ENCODE results near the gene RAB5IF.
"Not testable (repeated sequence)": the region's sequence is repeated elsewhere in the genome, so short reads cannot be mapped to it uniquely, and the experiment has no call there.

The RAB5IF gene

GRCh38 chr20:36604952-36605398 lies 604 bp upstream of the RAB5IF start:
- in situ Hi-C loops (cut with MboI; ENCODE audit: low pct_unique_long_range_greater_than_20kb, low sequenced_read_pairs, unreplicated experiment), result loop anchor here (10.0 to 25.0 kb wide), 2 partner anchors 150 to 282 kb away; partner anchors contain the start of gene TLDC2
- DNase-seq (ENCODE audit: low spot score), result peak; percentile 63

GRCh38 chr20:36606158-36607066 lies 833 bp downstream of the RAB5IF start:
- in situ Hi-C loops (cut with MboI; ENCODE audit: low pct_unique_long_range_greater_than_20kb, low sequenced_read_pairs, unreplicated experiment), result loop anchor here (10.0 to 25.0 kb wide), 2 partner anchors 152 to 281 kb away; partner anchors contain the start of gene TLDC2

More at GRCh38 chr20:36604952-36605398, 604 bp upstream of the RAB5IF start:
- no peak for TF ChIP-seq CTCF (IDR thresholded peaks at IDR 0.05; ENCODE audit: extremely low read depth, insufficient read depth, missing control alignments)

GRCh38 chr20:36607586-36608387 lies 2.2 kb downstream of the RAB5IF start:
- no peak for DNase-seq (ENCODE audit: low spot score)
- in situ Hi-C loops (cut with MboI; ENCODE audit: low pct_unique_long_range_greater_than_20kb, low sequenced_read_pairs, unreplicated experiment), result loop anchor here (10.0 to 25.0 kb wide), 2 partner anchors 153 to 280 kb away; partner anchors contain the start of gene TLDC2
- TF ChIP-seq CTCF (IDR thresholded peaks at IDR 0.05; ENCODE audit: extremely low read depth, insufficient read depth, missing control alignments), result no peak

More at GRCh38 chr20:36606158-36607066, 833 bp downstream of the RAB5IF start:
- TF ChIP-seq CTCF (IDR thresholded peaks at IDR 0.05; ENCODE audit: extremely low read depth, insufficient read depth, missing control alignments), result no peak
- no peak for DNase-seq (ENCODE audit: low spot score)

- in situ Hi-C loops (cut with MboI; ENCODE audit: low pct_unique_long_range_greater_than_20kb, low sequenced_read_pairs, unreplicated experiment), result loop anchor here (10.0 to 25.0 kb wide), 2 partner anchors 154 to 279 kb away; partner anchors contain the start of gene TLDC2
- DNase-seq (ENCODE audit: low spot score), result not testable (repeated sequence)
Measured at GRCh38 chr20:36608388-36608728, 2.8 kb downstream of the RAB5IF start.

- TF ChIP-seq CTCF (IDR thresholded peaks at IDR 0.05; ENCODE audit: extremely low read depth, insufficient read depth, missing control alignments), result no peak
- in situ Hi-C loops (cut with MboI; ENCODE audit: low pct_unique_long_range_greater_than_20kb, low sequenced_read_pairs, unreplicated experiment), result loop anchor here (25.0 kb wide), 1 partner anchor 276 kb away; the partner anchor contains the start of gene TLDC2
- DNase-seq (ENCODE audit: low spot score), result no peak
Measured at GRCh38 chr20:36611625-36612024, 6.0 kb downstream of the RAB5IF start.

GRCh38 chr20:36613974-36614373 lies 8.4 kb downstream of the RAB5IF start:
- in situ Hi-C loops (cut with MboI; ENCODE audit: low pct_unique_long_range_greater_than_20kb, low sequenced_read_pairs, unreplicated experiment), result loop anchor here (25.0 kb wide), 1 partner anchor 273 kb away; the partner anchor contains the start of gene TLDC2
- TF ChIP-seq CTCF (IDR thresholded peaks at IDR 0.05; ENCODE audit: extremely low read depth, insufficient read depth, missing control alignments), result no peak

More at GRCh38 chr20:36613974-36614373, 8.4 kb downstream of the RAB5IF start:
- DNase-seq (ENCODE audit: low spot score), result no peak

Measured in GM13977 (cell line).